GM18502 (cell line): ENCODE results near the gene CD8B.
"Not testable (repeated sequence)": the region's sequence is repeated elsewhere in the genome, so short reads cannot be mapped to it uniquely, and the experiment has no call there.

Source experiments
- ATAC-seq: cut with Tn5 transposase; IDR thresholded peaks from one replicate; pipeline ENCODE4 v1.9.1; 2021; ENCODE audit warnings: mild to moderate bottlenecking; ENCODE audit not compliant: unreplicated experiment, poor library complexity

CD8B gene

GRCh38 chr2:86861628-86862379, at the start of gene CD8B:
Gene CD8B, minus strand, starts transcription at chr2:86861886. Its CDS starts 21 bp downstream, at chr2:86861865.
- not testable (repeated sequence) for ATAC-seq

- not testable (repeated sequence) for ATAC-seq
Measured at GRCh38 chr2:86905868-86906267, 44.2 kb upstream of the CD8B start.

- ATAC-seq, result not testable (repeated sequence)
Measured at GRCh38 chr2:86900687-86901086, 39.0 kb upstream of the CD8B start.

- not testable (repeated sequence) for ATAC-seq
Measured at GRCh38 chr2:86886026-86886425, 24.3 kb upstream of the CD8B start.

GRCh38 chr2:86882865-86883264, 21.2 kb upstream of the CD8B start:
- not testable (repeated sequence) for ATAC-seq

- ATAC-seq, result not testable (repeated sequence)
Measured at GRCh38 chr2:86882118-86882665, 20.5 kb upstream of the CD8B start.

- ATAC-seq, result not testable (repeated sequence)
Measured at GRCh38 chr2:86878986-86879385, 17.3 kb upstream of the CD8B start.

- ATAC-seq, result not testable (repeated sequence)
Measured at GRCh38 chr2:86870941-86871340, 9.3 kb upstream of the CD8B start.

GRCh38 chr2:86868895-86869468, 7.3 kb upstream of the CD8B start:
- ATAC-seq, result not testable (repeated sequence)

- ATAC-seq, result not testable (repeated sequence)
Measured at GRCh38 chr2:86862380-86862703, 656 bp upstream of the CD8B start.

GRCh38 chr2:86861175-86861574, 511 bp downstream of the CD8B start:
- not testable (repeated sequence) for ATAC-seq

- not testable (repeated sequence) for ATAC-seq
Measured at GRCh38 chr2:86860573-86860972, 1.1 kb downstream of the CD8B start.

- ATAC-seq, result not testable (repeated sequence)
Measured at GRCh38 chr2:86857688-86858087, 4.0 kb downstream of the CD8B start.

- not testable (repeated sequence) for ATAC-seq
Measured at GRCh38 chr2:86856498-86856897, 5.2 kb downstream of the CD8B start.

- ATAC-seq, result not testable (repeated sequence)
Measured at GRCh38 chr2:86855981-86856380, 5.7 kb downstream of the CD8B start.

- not testable (repeated sequence) for ATAC-seq
Measured at GRCh38 chr2:86851581-86851980, 10.1 kb downstream of the CD8B start.

- ATAC-seq, result not testable (repeated sequence)
Measured at GRCh38 chr2:86842607-86843234, 19.0 kb downstream of the CD8B start.

- not testable (repeated sequence) for ATAC-seq
Measured at GRCh38 chr2:86841330-86841729, 20.4 kb downstream of the CD8B start.

GRCh38 chr2:86839871-86840548, 21.7 kb downstream of the CD8B start:
- not testable (repeated sequence) for ATAC-seq

- ATAC-seq, result not testable (repeated sequence)
Measured at GRCh38 chr2:86839455-86839854, 22.2 kb downstream of the CD8B start.
